ENCODE measurements around the gene RFXANK. TPM values are rescaled to one million over a fixed set of nuclear protein-coding genes. Genes with fewer than 3 reads are reported as not detected.
"Not testable (repeated sequence)": the region's sequence is repeated elsewhere in the genome, so short reads cannot be mapped to it uniquely, and the experiment has no call there.

Gene RFXANK
- total RNA-seq, 1 donor from 2014 or later: 72.9 TPM

DNA sequence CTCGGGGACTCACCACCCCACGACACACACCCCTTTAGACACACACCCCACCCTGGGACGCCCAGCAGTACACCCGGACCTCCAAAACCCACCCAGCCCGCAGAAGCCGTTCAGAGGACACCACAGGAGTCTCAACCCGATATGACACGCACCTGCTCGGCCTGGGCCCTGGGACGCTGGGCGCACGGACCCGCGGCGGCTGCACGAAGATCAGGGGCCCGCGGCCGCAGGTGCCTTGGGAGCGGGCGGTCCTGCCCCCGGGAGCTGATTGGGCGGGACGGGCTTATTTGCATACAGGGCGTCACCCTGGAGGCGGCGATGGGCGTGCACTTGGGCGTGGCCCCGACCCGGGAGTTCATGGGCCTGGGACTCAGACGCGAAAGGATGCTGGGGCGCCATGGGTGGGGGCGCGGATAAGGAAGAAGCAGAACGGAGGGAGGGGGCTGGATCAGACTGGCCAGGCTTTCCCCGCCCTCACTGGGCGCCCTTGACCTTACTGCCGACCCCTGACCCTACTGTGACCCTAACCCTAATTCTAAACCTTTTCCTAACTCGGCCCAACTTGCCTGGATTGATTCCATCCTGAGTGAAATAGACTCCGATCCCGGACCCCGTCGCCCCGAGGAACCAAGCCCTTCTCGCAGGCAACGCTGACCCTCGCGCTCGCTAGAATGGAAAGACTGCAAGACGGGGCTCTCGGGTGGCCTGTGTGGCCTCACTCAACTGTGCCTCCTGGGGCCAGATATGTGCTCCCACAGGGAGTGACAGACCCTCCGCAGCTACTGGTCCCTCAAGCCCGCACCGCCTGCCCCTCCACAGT, 21.8 kb upstream of the RFXANK start, which contains the start of gene MEF2B:
Gene MEF2B (minus strand): TSS at position 211 of the 820 bp plus-strand sequence. CDS start 19,528 bp downstream, outside the sequence.
- peak; percentile 92 for ATAC-seq

DNA sequence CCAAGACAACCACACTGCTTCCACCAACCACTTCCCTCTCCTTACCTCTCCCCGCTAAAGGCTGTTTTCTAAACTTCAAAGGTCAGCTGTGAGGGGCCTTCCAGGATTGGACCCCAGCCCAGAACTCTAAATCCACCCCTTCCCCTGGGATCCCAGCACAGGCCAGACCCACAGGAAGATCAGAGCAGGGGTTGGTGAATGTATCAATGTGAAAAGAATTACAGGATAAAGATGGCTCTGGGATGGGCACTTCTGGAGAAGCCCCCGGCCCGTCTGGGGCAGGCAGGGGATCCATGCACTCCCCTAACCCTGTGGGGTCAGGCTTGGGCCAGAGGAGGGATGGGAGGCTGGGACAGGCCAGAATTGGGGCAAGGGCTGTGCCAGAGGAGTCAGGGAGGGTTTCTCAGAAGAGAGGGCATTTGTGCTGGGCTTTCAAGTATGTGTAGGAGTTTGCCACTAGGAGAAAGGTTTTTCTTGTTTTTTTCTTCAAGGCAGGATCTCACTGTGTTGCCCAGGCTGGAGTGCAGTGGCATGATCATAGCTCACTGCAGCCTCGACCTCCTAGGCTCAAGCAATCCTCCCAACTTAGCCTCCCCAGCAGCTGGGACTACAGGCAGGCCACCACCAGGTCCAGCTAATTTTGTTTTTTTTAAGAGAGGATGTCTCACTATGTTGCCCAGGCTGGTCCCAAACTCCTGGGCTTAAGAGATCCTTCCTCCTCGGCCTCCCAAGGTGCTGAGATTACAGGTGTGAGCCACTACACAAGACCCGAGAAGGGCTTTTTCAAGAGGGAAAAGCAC, 21.0 kb upstream of the RFXANK start:
- no peak for ATAC-seq

- peak; percentile 5 for ATAC-seq
Observed at GRCh38 chr19:19171821-19172532, 20.1 kb upstream of the RFXANK start.

DNA sequence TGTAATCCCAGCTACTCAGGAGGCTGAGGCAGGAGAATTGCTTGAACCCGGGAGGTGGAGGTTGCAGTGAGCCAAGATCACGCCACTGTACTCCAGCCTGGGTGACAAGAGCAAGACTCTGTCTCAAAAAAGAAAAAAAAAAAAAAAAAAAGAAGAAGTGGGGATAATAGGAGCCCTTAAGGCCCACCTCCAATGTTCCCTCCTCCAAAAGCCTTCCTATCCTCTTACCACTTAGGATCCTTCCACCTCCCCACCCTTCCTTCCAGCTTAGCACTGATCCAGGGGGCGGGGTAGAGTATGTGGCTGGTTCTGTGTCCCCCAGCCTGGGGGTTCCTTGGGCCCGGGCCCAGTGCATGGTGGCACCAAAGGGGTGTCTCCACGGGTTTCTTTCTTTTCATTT, 18.8 kb upstream of the RFXANK start:
- not testable (repeated sequence) for ATAC-seq

- no peak for ATAC-seq
Observed at GRCh38 chr19:19176950-19177349, 15.1 kb upstream of the RFXANK start.

- no peak for ATAC-seq
Observed at GRCh38 chr19:19179548-19180441, 12.3 kb upstream of the RFXANK start.

GRCh38 chr19:19181488-19181998, 10.5 kb upstream of the RFXANK start:
- ATAC-seq: no peak

- peak; percentile 68 for ATAC-seq
Observed at GRCh38 chr19:19185853-19186740, 6.0 kb upstream of the RFXANK start.

DNA sequence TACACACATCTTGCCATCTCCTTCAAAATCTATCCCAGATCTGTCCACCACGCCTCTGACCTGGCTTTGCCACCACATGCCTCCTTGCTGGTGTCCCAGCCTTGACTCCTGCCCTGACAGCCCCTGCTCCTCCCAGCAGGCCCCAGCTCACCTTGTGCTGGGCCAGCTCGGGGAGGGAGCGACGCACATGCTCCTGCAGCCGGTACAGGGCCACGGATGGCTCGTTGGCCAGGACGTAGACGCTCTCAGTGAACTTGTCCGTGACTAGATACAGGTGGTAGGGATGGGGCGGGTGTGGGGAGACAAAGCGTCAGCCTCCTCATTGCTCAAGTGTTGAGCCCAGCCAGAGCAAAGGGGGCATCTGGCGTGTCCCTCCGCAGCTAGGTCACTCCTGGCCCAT, 5.3 kb upstream of the RFXANK start:
- ATAC-seq: no peak

GRCh38 chr19:19191768-19192077, 335 bp upstream of the RFXANK start:
- no peak for ATAC-seq

DNA sequence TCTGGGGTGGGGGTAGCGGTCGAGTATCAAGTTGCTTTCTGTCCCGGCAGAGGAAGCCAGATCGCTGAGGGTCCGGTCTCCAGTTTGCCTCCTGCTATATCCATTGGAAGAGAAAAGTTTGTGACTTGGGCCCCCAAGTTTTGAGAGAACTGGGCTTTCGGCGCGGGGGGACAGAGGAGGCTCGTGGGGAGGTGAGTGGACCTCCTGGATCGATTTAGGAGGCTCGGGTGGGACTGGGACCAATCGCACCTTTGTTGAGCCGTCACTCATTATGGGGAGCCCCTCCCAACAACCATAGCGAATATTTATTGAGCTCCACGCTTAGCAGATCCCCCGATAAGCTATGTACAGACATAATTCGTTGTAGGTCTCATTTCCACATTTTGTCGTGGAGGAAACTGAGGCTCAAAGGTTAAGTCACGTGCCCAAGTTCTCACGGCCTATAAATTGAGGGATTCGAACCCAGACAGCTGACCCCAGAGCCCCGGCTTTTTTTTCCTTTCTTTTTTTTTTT, 909 bp downstream of the RFXANK start:
- no peak for ATAC-seq

- no peak for ATAC-seq
Observed at GRCh38 chr19:19193926-19194325, 1.9 kb downstream of the RFXANK start.

- no peak for ATAC-seq
Observed at GRCh38 chr19:19201697-19202630, 9.9 kb downstream of the RFXANK start.

- no peak for ATAC-seq
Observed at GRCh38 chr19:19202707-19203011, 10.6 kb downstream of the RFXANK start.

DNA sequence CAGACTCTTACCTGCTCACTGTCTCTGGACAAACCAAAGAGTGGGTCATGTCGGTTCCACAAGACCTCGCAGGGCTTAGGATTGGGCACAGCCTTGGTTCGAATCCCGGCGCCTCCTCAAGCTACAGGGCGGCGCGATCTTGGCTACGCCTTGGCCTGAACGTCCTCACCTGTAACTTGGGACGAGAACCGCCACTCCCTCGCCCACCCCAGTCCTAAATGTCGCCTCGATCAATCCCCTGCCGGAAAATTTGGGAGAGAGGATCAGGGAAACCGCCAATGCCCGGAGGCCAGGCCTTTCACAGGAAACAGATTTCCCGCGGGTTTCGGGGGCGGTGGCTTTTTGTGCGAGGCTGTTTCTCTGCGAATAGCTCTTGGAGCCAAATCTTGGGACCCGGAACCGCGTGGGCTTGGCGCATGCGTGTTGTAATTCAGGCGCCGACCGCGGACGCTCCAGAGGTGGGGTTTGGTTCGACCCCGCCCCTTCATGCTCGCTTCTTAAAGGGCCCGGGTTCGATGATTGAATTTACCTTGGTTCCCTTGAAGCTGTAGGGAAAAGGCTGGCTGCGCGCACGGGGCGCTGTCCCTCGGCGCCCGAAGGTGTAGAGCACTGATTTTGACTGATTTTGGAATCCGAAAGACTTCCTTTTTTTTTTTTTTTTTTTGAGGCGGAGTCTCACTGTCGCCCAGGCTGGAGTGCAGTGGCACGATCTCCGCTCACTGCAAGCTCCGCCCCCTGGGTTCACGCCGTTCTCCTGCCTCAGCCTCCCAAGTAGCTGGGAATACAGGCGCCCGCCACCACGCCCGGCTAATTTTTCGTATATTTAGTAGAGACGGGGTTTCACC, 11.2 kb downstream of the RFXANK start, which contains the start of gene NR2C2AP:
Gene NR2C2AP (minus strand): TSS at position 403 of the 845 bp plus-strand sequence. CDS start 354 bp downstream, at position 49.
- peak; percentile 80 for ATAC-seq

DNA sequence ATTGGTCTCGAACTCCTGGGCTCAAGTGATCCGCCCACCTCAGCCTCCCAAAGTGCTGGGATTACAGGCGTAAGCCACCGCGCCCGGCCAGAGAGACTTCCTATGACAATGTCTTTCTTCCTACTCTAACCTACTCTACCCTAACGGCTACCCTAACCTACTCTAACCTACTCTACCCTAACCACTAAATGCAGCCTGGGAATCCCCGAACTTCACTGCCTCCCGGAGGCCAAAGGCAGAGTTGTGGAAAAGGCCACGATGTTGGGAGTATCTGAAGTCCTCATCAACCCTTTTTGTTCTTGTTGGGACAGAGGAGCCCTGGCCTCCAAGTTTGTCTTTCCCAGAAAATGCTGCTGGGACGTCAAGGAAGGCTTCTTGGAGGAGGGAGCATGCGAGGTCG, 12.1 kb downstream of the RFXANK start:
- ATAC-seq: no peak

- no peak for ATAC-seq
Observed at GRCh38 chr19:19205416-19206410, 13.7 kb downstream of the RFXANK start.

All from esophagus mucosa (tissue), 1 donor.